Astrocyte (in vitro differentiated cells and primary cell): ENCODE data around the gene NTM. TPM values are rescaled to one million over a fixed set of nuclear protein-coding genes. Genes with fewer than 3 reads are reported as not detected.

ENCODE experiments used
- DNase-seq: peaks from one replicate; pipeline ENCODE4 v3.0.0-alpha.2; 2010; ENCODE audit warnings: low read depth
- FAIRE-seq: peaks from 2 replicates; lab custom pipeline; 2011; peaks lifted over from hg19 to GRCh38; lab: Jason Lieb, UNC
- H2AFZ ChIP-seq: 2 replicates; pipeline ENCODE4 v1.6.0; 2012; ENCODE audit warnings: low read depth, low read length, inconsistent platforms
- H3K27ac ChIP-seq: 2 replicates; pipeline ENCODE4 v1.5.1; 2011; ENCODE audit warnings: low read depth, low read length, inconsistent platforms
- H3K27me3 ChIP-seq: 2 replicates; pipeline ENCODE4 v1.6.0; 2011; ENCODE audit warnings: low read length, inconsistent platforms; ENCODE audit not compliant: insufficient read depth
- H3K36me3 ChIP-seq: 2 replicates; pipeline ENCODE4 v1.5.1; 2011; ENCODE audit warnings: low read length, inconsistent platforms; ENCODE audit not compliant: insufficient read depth
- H3K4me1 ChIP-seq: 2 replicates; pipeline ENCODE4 v1.5.1; 2011; ENCODE audit warnings: low read length, inconsistent platforms; ENCODE audit not compliant: insufficient read depth
- H3K4me2 ChIP-seq: 2 replicates; pipeline ENCODE4 v1.6.0; 2012; ENCODE audit warnings: low read length, inconsistent platforms
- H3K4me3 ChIP-seq: 2 replicates; pipeline ENCODE4 v1.5.1; 2011; ENCODE audit warnings: low read depth, mild to moderate bottlenecking, low read length, inconsistent platforms; ENCODE audit not compliant: insufficient read depth
- H3K79me2 ChIP-seq: 2 replicates; pipeline ENCODE4 v1.6.0; 2012; ENCODE audit warnings: mild to moderate bottlenecking, low read length, inconsistent platforms; ENCODE audit not compliant: insufficient read depth
- H3K9ac ChIP-seq: 2 replicates; pipeline ENCODE4 v1.6.0; 2012; ENCODE audit warnings: mild to moderate bottlenecking, low read length, inconsistent platforms
- H3K9me3 ChIP-seq: 2 replicates; pipeline ENCODE4 v1.5.1; 2012; ENCODE audit warnings: low read depth, mild to moderate bottlenecking, low read length, inconsistent platforms; ENCODE audit not compliant: insufficient read depth
- H4K20me1 ChIP-seq: 2 replicates; pipeline ENCODE4 v1.6.0; 2012; ENCODE audit warnings: low read length, inconsistent platforms; ENCODE audit not compliant: insufficient read depth
- H3K27ac Mint-ChIP-seq: one replicate; pipeline ENCODE4 v1.8.0; 2021; ENCODE audit warnings: mild to moderate bottlenecking, mixed read lengths; ENCODE audit not compliant: unreplicated experiment
- H3K27me3 Mint-ChIP-seq: one replicate; pipeline ENCODE4 v1.8.0; 2021; ENCODE audit warnings: low read depth, mixed read lengths; ENCODE audit not compliant: unreplicated experiment
- H3K36me3 Mint-ChIP-seq: one replicate; pipeline ENCODE4 v1.8.0; 2021; ENCODE audit warnings: low read depth, mixed read lengths; ENCODE audit not compliant: unreplicated experiment
- H3K4me1 Mint-ChIP-seq: one replicate; pipeline ENCODE4 v1.8.0; 2021; ENCODE audit warnings: low read depth, mixed read lengths; ENCODE audit not compliant: unreplicated experiment
- H3K4me3 Mint-ChIP-seq: one replicate; pipeline ENCODE4 v1.8.0; 2021; ENCODE audit warnings: mild to moderate bottlenecking, moderate library complexity, mixed read lengths; ENCODE audit not compliant: unreplicated experiment
- H3K9me3 Mint-ChIP-seq: one replicate; pipeline ENCODE4 v1.8.0; 2021; ENCODE audit warnings: mild to moderate bottlenecking, mixed read lengths; ENCODE audit not compliant: unreplicated experiment
- CTCF ChIP-seq: IDR thresholded peaks from 2 replicates; pipeline ENCODE4 v1.5.1; 2011; ENCODE audit warnings: low read depth, mild to moderate bottlenecking, inconsistent platforms, low read length, moderate library complexity; ENCODE audit not compliant: insufficient read depth
- EZH2 ChIP-seq: IDR thresholded peaks from 2 replicates; pipeline ENCODE4 v1.6.1; 2012; ENCODE audit warnings: mild to moderate bottlenecking, low read length, inconsistent platforms; ENCODE audit not compliant: insufficient read depth
- total RNA-seq: library from RNA; stranded (reverse); gene quantifications from 2 replicates; pipeline ENCODE4 v1.2.1, GENCODE V29; 2021

The NTM gene
- total RNA-seq, 1 donor from 2014 or later = 98.2 TPM

GRCh38 chr11:131951121-131951520 lies 580.7 kb downstream of the NTM start:
- H3K27ac Mint-ChIP-seq = no peak overlapping the region
- Histone ChIP-seq H3K4me2 (no peak overlapping the region), H2AFZ (no peak overlapping the region), H3K79me2 (peaks cover 67% of the 10 kb centered on the region), H4K20me1 (peaks cover 23% of the 10 kb centered on the region), H3K27me3 (no peaks in the 10 kb centered on the region), H3K27ac (no peak overlapping the region), H3K36me3 (peaks cover 6% of the 10 kb centered on the region), H3K9ac (no peak overlapping the region), H3K9me3 (no peaks in the 10 kb centered on the region), H3K4me1 (peaks cover 4% of the 10 kb centered on the region), H3K4me3 (no peak overlapping the region)
- H3K4me3 Mint-ChIP-seq = no peak overlapping the region
- no peak for DNase-seq
- peaks cover 13% of the 10 kb centered on the region for H3K36me3 Mint-ChIP-seq
- TF ChIP-seq EZH2 (no peak), CTCF (no peak)
- H3K9me3 Mint-ChIP-seq = no peaks in the 10 kb centered on the region
- H3K27me3 Mint-ChIP-seq = no peaks in the 10 kb centered on the region
- H3K4me1 Mint-ChIP-seq = peaks cover 6% of the 10 kb centered on the region
- no peak for FAIRE-seq

DNA sequence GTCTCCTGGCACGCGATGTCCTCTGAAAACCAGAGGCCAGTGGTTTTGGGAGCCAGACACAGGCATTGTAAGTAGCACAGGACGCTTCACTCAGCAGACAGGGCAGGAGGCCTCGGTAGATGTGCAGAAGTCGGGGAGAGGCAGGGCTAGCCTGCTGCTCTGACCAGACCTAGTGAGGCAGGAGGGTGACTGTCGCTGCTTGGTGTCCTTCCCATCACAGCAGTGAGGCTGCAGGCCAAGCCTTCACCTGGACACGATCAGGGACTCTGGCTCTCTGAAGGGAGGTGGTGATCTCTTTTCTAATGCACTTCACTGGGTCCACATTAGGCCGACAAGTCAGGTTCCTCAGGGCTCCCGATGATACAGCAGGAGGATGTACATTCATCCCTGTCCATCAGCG lies 583.7 kb downstream of the NTM start:
- no peaks in the 10 kb centered on the region for H3K9me3 ChIP-seq
- H3K36me3 ChIP-seq = peaks cover 10% of the 10 kb centered on the region
- TF ChIP-seq CTCF = no peak
- TF ChIP-seq EZH2 = no peak
- no peak overlapping the region for H3K4me3 ChIP-seq
- H3K9ac ChIP-seq = no peak overlapping the region
- no peak overlapping the region for H3K27ac ChIP-seq
- no peaks in the 10 kb centered on the region for H3K27me3 ChIP-seq
- H3K27me3 Mint-ChIP-seq = no peaks in the 10 kb centered on the region
- no peaks in the 10 kb centered on the region for H3K9me3 Mint-ChIP-seq
- FAIRE-seq = no peak
- H3K27ac Mint-ChIP-seq = no peak overlapping the region
- H3K4me1 ChIP-seq = peaks cover 10% of the 10 kb centered on the region
- peaks cover 22% of the 10 kb centered on the region for H4K20me1 ChIP-seq
- no peak overlapping the region for H2AFZ ChIP-seq
- peaks cover 82% of the 10 kb centered on the region for H3K79me2 ChIP-seq
- DNase-seq = no peak
- H3K4me3 Mint-ChIP-seq = no peak overlapping the region
- peaks cover 13% of the 10 kb centered on the region for H3K4me1 Mint-ChIP-seq
- no peak overlapping the region for H3K4me2 ChIP-seq
- H3K36me3 Mint-ChIP-seq = peaks cover 15% of the 10 kb centered on the region

DNA sequence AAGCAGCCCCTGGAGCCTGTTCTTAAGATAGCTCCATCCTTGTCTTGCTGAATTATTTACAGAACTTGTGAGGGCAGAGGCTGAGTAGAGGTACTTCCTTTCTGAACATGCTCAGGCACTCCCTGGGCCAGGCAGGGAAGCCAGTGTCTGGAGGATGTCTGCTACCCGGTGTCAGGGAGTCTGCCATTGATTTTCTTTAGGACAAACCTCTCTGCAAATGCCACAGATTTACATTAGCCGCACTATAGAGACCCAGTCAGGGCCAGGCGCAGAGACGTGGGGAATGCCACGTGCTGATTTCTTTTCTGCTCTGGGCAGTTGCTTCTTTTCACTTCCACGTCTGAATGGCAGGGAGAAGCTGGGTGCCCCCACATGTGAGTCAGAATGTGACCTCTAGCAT lies 585.5 kb downstream of the NTM start:
- peak overlapping the region; percentile 17 for H3K27ac ChIP-seq
- H3K4me1 Mint-ChIP-seq = peaks cover 13% of the 10 kb centered on the region

More for the DNA sequence above, 585.5 kb downstream of the NTM start:
- H3K27me3 Mint-ChIP-seq = no peaks in the 10 kb centered on the region
- no peak for DNase-seq
- Histone ChIP-seq H4K20me1 (peaks cover 16% of the 10 kb centered on the region), H2AFZ (no peak overlapping the region), H3K36me3 (peaks cover 19% of the 10 kb centered on the region), H3K4me3 (no peak overlapping the region), H3K79me2 (peaks cover 77% of the 10 kb centered on the region), H3K4me1 (peaks cover 10% of the 10 kb centered on the region), H3K27me3 (no peaks in the 10 kb centered on the region), H3K9me3 (no peaks in the 10 kb centered on the region), H3K9ac (no peak overlapping the region), H3K4me2 (peak overlapping the region; percentile 3)
- H3K36me3 Mint-ChIP-seq = peaks cover 22% of the 10 kb centered on the region
- no peak for FAIRE-seq
- no peak overlapping the region for H3K4me3 Mint-ChIP-seq
- TF ChIP-seq EZH2 (no peak), CTCF (no peak)
- no peaks in the 10 kb centered on the region for H3K9me3 Mint-ChIP-seq
- peak overlapping the region; percentile 72 for H3K27ac Mint-ChIP-seq
